Measurements from ENCODE around the gene VBP1.
"Not testable (repeated sequence)": the region's sequence is repeated elsewhere in the genome, so short reads cannot be mapped to it uniquely, and the experiment has no call there.

Gene VBP1

GRCh38 chrX:155266439-155266838 lies 50.2 kb downstream of the VBP1 start:
- DNase-seq: no peak

- not testable (repeated sequence) for DNase-seq
These were observed 51.7 kb downstream of the VBP1 start for GRCh38 chrX:155267995-155268394.

- no peak for DNase-seq
These were observed 54.7 kb downstream of the VBP1 start for GRCh38 chrX:155270969-155271368.

- DNase-seq: no peak
These were observed 63.6 kb downstream of the VBP1 start for GRCh38 chrX:155279873-155280272.
